ENCODE data around the gene RHOXF2B.
"Not testable (repeated sequence)": the region's sequence is repeated elsewhere in the genome, so short reads cannot be mapped to it uniquely, and the experiment has no call there.

RHOXF2B gene

DNA sequence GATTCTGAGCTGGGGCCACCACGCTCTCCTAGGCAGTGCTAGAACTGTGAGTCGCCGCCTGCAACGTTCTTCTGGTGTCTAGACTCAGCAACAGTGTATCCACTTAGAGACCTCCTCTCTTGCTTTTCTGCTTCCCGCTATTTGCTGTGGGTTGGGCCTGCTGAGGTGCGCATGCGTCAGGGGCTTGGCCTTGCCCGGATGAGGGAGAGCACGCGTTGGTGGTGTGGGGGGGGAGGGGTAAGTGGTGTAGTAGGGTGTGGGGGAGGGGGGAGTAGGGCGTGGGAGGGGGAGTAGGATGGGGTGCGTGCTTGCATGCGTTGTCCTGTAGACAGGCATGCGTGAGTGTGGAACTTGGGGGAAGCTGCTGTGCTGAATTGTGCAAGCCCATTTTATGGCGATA is at the start of gene RHOXF2B:
Gene RHOXF2B (minus strand): TSS at position 101 of the 400 bp plus-strand sequence. CDS start 138 bp downstream, outside the sequence.
- not testable (repeated sequence) for DNase-seq

DNA sequence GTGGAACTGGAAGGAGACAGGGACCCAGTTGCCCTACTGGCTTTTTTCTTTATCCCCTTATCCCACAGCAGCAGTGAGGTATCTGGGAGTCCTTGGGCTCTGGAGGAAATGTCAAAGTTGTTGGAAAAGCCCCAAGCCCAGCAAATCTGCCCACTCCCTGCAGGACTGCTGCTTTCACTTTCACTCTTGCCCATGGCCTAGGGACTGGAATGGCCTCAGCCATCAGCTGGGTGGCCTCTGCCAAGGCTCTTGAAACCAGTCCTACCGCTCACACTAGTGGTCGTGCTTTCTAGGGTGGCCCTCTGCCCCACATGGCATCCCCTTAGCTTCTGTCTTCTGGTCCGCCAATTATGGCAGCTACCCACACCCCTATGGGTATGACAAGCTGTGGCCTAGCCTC is 48.0 kb upstream of the RHOXF2B start:
- no peak for DNase-seq

DNA sequence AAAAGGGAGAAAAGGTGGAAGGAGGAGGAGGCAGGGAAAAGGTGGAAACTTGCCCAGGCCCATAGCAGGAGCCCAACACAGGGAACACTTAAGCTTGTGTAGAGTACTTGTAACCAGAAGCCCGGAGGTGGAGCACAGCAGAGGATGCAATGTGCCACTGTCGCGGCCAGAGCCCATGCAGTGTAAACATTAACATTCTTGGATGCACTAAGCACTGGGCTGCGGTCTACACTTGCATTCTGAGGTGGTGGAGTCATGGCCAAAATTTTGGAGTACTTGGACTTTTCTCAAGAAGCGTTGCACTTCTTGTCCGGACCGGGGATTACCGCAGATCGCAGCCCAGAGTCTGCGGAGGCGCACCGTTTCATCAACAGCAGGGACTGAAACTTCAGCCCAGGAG is 42.7 kb upstream of the RHOXF2B start:
- DNase-seq: no peak

DNA sequence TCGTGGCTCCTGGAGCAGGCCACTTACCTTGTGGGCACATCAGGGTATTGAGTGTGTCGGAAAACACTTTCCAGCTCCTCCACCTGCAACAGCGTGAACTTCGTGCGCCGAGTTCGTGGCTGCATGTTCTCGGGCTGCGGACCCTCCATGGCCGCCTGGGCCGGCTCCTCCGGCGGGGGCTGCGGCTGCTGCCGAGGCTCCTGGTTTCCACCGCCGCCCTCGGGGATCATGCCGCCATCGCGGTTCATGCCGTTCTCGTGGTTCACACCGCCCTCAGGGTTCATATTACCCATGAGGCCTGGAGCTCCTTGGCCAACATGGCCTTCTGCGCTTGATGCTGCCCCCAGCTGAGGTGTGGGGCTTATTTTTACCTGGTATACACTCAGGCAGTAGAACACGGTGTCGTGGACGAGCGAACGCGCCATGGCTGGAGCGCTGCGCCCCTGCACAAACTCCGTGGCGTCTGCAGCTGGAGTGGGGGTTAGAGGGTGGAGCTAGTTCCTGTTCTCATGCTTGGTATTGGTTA is 38.0 kb upstream of the RHOXF2B start, which contains the start of gene RHOXF1:
Gene RHOXF1 (minus strand): TSS at position 476 of the 526 bp plus-strand sequence. CDS start 51 bp downstream, at position 425.
- no peak for DNase-seq

DNA sequence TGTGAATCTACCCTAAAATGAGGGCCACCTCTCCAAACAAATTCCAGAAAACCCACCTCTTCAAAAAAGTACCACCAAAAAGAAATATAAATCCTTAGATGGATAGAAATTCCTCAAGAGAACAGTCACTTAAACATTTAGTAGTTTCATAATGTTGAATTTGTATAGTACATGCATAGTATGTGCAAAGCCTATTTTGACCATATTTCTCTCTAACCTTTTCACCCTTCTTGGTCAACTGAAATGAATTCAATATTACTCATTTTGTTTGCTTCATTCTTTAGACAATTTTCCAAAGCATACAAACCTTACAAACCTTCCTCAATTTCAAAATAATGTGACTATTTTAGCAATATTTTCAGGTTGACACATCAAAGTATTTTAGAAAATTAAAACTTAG is 34.1 kb upstream of the RHOXF2B start:
- DNase-seq: no peak

DNA sequence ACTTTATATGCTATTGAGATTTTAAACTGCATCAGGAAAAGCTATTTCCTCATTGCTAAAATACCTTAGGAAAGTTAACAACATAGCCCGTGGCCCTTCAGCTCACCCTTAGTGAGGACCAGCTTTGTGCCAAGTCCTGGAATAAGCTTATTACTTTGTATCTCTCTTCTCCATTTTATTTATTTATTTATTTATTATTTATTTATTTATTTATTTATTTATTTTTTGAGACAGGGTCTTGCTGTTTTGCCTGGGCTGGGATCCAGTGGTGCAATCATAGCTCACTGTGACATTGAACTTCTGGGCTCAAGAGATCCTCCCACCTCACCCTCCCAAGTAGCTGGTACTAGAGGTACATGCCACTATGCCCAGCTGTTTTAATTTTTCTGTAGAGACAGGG is 31.9 kb upstream of the RHOXF2B start:
- no peak for DNase-seq

DNA sequence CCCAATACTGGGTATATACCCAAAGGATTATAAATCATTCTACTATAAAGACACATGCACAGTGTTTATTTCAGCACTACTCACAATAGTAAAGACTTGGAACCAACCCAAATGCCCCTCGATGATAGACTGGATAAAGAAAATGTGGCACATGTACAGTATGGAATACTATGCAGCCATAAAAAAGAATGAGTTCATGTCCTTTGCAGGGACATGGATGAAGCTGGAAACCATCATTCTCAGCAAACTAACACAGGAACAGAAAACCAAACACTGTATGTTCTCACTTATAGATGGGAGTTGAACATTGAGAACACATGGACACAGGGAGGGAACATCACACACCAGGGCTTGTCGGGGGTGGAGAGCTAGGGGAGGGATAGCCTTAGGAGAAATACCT is 27.2 kb upstream of the RHOXF2B start:
- not testable (repeated sequence) for DNase-seq

DNA sequence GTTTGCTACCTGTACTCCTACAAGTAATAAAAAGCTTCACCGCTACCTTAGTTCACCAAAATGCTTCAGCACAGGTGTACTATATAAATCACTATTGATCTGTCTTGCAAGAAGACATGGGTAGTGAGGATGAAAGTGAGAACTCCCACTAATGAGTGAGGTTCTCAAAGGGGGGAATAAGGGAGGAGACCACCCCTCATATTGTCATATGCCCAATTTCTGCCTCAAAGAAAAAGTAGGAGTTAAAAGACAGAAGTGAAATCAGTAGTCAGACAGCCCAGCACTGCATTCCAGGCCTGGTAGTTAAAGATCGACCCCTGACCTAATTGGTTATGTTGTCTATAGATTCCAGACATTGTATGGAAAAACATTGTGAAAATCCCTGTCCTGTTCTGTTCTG is 23.6 kb upstream of the RHOXF2B start:
- DNase-seq: not testable (repeated sequence)

DNA sequence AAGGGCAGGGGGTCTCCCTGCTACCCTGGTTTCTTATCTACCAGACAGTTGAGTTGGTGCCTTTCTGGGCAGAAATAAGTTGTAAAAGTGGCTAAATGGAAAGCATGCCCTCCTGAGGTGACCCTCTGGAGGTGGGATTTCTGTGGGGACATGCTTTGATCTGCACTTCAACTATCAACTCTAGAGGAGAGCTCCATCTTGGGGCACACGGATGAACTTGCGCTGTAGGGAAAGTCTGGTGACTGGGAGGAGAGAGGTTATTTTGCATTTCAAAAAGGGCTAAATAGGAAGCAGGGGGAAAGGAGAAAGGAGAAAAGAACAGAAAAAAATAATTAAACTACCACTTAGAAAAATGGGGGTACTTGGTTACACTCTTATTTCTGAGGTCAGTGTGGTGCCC is 12.7 kb upstream of the RHOXF2B start:
- no peak for DNase-seq

DNA sequence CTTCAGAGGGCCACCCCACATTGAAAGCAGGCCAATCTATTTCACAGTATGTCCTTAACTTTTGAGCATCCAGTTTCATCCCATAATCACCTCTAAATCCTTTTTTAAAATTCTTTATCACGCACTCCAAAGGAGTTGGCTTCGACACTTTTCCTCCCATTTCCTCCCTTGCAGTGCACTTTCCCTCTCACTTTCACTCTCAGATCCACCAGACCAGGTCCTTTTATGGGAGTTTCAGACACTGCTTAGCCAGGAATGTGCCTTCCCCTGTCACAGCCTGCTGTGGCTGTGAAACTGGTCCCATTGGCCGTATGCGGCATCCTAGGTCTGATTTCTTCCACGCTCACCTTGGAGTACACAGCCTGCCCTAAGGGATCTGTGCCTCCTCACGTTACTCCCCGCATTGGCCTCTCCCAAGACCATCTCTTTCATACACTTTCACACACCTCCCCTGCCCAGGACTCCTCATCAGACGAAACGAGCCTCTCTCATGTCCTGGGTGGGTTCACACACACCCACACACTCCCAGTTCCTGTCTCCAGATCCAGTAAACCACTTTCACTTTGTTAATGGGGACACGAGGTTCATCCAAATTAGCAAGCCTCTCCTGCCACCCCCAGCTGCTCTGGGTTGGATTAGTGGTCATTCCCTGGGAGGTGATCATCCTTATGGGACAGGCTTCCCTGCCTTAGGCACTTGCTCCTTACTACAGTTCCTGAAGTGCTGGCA is 10.0 kb upstream of the RHOXF2B start:
- no peak for DNase-seq

DNA sequence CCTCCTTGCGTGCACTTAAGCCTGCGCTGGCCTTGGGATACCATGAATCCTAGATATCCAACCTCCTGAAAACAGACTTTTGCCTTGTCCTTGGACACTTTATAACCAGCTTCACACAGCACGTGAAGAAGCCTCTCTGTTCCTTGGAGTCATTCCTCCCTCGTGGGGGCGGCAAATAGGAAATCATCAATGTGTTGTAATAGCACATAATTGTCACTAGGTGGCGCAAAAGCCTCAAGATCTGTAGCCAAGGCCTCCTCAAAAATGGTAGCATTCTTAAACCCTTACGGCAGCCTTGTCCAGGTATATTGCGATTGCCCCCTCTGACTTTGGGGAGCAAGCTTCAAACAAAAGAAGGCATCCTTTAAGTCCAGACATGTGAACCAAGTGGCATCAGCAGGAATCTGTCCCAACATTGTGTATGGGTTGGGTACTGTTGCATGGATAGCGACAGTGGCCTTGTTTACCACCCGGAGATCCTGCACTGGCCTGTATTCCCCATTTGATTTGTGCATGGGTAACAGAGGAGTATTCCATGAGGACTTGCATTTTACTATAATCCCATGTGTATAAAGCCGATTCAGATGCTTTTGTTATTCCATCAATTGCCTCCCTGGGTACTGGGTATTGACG is 8.2 kb upstream of the RHOXF2B start:
- DNase-seq: not testable (repeated sequence)

DNA sequence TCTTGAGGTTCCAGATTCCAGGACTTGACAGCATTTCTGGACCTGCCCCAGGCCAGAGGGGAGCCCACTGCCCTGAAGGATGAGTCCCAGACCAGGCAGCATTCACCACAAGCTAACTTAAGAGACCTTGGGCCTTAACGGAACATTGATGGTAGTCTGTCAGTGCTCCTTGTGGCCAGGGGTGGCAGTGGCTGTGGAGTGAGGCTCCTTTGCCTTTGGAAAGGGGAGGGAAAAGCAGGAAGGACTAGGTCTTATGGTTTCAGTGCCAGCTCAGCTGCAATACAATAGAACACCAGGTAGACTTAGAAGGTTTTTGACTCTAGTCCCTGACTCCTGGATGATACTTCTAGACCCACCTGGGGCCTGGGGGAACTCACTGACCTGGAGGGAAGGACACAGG is 11.3 kb downstream of the RHOXF2B start:
- not testable (repeated sequence) for DNase-seq

DNA sequence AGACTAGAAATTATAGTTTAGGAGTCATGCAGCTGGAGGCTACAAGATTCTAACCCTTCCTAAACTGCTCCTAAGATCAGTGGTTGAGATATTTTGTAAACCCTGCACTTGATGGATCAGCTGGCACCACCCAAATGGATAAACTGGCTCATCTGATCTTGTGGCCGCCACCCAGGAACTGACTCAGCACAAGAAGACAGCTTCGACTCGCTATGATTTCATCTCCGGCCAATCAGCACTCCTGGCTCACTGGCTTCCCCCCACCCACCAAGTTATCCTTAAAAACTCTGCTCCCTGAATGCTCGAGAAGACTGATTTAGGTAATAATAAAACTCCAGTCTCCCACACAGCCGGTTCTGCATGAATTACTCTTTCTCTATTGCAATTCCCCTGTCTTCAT is 34.8 kb downstream of the RHOXF2B start:
- DNase-seq: not testable (repeated sequence)

DNA sequence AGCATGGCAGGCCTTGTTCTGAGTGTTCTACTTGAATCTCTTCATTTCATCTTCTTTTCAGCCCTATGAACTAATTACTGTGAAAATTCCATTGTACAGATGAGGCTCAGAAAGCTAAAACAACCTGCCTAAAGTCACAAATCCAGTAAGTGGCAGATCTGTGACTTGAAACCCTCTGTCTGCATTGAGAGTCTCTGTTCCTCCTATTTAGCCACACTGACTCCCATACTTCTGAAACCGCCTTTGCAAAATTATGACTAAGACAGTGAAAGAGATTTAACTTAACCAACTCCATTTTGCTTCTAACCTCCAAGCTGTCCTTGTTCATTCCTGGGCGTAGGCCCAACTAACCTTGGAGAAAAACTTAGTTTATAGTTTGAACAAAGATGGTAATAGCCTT is 35.2 kb downstream of the RHOXF2B start:
- DNase-seq: not testable (repeated sequence)

DNA sequence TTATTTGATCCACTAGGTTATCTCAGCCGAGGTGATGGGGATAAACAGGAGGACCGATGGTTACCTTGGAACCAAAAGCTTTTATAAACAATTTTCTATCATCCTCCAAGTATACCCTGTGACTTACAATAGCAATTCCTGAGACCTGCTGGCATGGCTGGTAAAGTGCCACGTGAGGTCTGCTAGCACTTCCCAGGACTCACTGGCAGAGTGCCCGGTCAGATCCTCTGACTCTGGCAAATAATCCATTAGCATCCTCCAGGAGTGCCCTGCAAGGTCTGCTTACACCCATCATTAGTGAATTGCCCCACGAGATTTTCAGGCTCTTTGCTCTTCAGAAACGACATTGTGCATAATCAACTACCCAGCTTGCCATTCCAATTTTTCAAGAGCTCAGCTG is 37.3 kb downstream of the RHOXF2B start:
- not testable (repeated sequence) for DNase-seq

DNA sequence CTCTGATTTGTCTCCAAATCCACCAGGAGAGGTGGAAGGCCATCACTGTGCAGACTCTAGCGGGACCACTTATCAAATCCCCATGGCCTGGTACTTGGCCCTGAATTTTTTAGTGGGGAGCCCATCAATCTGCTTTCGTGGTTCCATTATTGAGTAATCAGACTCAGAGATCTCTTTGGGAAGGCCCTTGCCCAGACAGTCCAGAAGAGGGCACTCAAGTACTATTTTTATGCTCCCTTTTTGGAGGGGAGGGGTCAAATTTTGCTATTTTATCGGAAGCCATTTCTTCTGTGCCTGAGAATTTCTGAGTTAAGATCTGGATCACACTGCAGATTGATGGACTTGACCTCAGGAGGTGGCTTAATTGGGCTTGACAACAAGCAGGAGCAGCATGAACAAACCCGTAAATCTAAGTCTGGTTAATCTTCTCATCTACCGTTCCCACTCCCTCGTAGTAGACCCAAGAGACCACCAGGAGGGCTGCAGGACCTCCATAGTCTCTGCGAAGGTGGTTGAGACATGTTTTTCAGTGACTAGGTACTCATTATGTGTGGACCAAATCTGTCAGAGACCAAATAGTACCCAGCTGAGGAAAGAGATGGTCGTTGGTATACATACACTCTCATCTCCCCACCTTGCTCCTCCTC is 38.3 kb downstream of the RHOXF2B start:
- DNase-seq: not testable (repeated sequence)

DNA sequence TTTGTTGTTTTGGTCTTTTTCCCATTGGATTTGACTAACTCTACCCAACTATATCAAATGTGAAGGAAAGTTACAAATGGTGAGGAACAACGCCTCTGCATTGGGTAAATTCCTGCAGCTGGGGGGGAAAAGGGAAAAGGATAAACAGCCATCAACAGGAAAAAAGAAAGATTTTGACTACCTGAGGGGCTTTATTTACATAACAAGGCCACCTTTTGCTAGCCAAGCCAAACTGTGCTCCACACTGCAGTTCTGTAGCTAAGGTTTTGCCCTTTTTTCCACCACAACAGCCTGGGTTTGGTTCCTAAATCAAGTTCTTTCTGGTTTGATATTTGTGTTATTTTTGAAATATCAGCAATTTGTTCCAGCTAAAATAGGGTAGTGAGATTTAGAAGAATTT is 40.8 kb downstream of the RHOXF2B start:
- no peak for DNase-seq

DNA sequence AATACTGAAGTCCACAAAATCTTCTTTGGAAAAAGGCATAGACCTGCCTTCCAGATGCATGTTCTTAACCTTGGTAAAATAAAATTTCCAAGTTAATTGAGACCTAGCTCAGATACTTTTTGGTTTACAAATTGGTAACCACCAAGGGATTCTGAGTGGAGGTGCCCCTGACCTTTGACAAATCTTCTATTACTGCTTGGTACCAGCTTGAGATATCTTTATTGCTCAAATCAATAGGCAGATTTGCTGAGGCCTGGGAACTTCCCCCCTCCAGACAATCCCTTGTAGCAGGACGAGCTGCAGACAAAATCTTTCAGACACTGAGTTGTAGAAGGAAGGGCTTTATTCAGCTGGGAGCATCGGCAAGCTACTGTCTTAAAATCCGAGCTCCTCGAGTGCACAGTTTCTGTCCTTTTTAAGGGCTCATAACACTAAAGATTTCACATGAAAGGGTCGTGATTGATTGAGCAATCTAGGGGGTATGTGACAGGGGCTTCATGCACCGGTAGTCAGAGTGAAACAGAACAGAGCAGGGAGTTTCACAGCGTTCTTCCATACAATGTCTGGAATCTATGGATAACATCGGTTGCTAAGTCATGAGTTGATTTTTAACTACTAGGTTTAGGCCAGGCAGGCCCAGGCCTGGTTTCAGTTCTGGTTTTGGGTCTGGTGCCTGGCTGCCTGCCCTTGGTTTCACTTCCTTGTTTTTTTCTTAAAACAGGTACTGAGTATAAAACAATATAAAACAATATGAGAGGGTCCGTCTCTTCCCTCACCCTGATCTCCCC is 41.8 kb downstream of the RHOXF2B start:
- DNase-seq: not testable (repeated sequence)

DNA sequence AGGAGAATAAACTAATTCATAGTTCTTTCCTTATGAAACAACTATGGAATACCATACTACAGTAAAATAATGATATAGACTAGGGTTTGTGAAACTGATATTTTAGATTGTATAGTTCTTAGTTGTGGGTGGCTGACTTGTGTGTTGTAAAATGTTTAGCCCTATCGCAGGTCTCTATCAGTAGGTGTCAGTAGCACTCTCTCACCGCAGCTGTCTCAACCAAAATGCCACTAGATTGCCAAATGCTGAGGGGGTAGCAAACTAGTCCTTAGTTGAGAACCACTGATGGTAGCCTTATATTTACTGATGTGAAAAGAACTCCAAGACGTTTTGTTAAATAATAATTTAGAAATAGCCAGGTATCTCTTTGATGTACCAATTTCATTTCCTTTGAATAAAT is 48.1 kb downstream of the RHOXF2B start:
- no peak for DNase-seq

DNA sequence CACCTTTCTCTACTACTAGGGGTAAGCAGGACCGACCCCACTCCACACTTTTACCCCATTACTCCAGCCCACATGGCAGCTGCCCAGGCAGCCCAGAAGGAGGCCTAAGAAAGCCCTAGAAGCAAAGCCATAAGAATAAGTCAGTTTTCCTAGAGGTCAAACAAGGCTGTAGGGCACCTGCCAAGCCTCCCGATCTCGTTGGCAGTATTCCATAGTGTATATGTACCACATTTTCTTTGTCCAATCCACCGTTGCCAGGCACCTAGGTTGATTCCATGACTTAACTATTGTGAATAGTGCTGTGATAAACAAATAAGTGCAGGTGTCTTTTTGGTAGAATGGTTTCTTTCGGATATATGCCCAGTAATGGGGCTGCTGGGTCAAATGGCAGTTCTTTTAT is 54.2 kb downstream of the RHOXF2B start:
- no peak for DNase-seq

DNA sequence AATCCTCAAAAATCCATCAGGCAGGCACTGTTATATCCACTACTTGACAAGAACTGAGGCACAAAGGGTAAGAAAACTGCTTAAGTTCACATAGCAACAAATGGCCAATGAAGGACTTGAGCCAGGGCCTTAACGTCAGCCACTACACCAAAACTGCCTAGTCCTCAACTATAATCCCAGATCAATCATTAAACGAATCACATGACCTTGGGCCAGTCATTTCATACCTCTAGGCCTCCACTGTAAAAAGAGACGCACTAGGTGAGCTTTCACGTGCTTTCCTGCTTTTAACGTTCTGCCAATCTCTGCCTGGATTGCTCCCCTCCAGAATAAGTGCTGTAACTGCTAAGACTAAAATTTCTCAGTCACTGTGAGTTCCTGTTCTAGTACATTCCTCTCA is 54.7 kb downstream of the RHOXF2B start:
- no peak for DNase-seq
